Lung (tissue), 12 donors: Measurements from ENCODE around the gene DPP7. TPM values are rescaled to one million over a fixed set of nuclear protein-coding genes. Genes with fewer than 3 reads are reported as not detected.

Source experiments
- ATAC-seq: fragments of 200-7000 bp; cut with Tn5 transposase; one replicate; pipeline ENCODE4 v1.9.1; 2020; ENCODE audit warnings: moderate number of reproducible peaks; ENCODE audit not compliant: insufficient read depth, low FRiP score
- DNase-seq, 3 donors: peaks; one replicate each; pipeline ENCODE4 v3.0.0-alpha.2; 2013 to 2017
- H3K27ac ChIP-seq, 2 donors: one replicate each; pipeline ENCODE4 v1.5.1; 2013; ENCODE audit warnings: mild to moderate bottlenecking in 2 of 2, moderate library complexity in 2 of 2, control low read depth in 1 of 2, inconsistent platforms in 1 of 2, low read depth in 1 of 2, low read length in 1 of 2
- H3K27me3 ChIP-seq, 3 donors: one replicate each; pipeline ENCODE4 v1.5.1; 2013; ENCODE audit warnings: low read length in 2 of 3; ENCODE audit not compliant: control insufficient read depth in 3 of 3, insufficient read depth in 3 of 3
- H3K36me3 ChIP-seq, 4 donors: one replicate each; pipeline ENCODE4 v1.5.1; 2013; ENCODE audit warnings: low read length in 4 of 4, mild to moderate bottlenecking in 1 of 4, moderate library complexity in 1 of 4; ENCODE audit not compliant: control insufficient read depth in 4 of 4, insufficient read depth in 4 of 4
- H3K4me1 ChIP-seq, 5 donors: one replicate each; pipeline ENCODE4 v1.5.1; 2013; ENCODE audit warnings: low read length in 5 of 5, mild to moderate bottlenecking in 2 of 5, moderate library complexity in 1 of 5; ENCODE audit not compliant: control insufficient read depth in 5 of 5, insufficient read depth in 5 of 5
- H3K4me3 ChIP-seq: one replicate; pipeline ENCODE4 v1.5.1; 2013; ENCODE audit warnings: mild to moderate bottlenecking, control low read depth, moderate library complexity
- H3K9ac ChIP-seq, 2 donors: one replicate each; pipeline ENCODE4 v1.5.1; 2013; ENCODE audit warnings: low read length in 2 of 2, control low read depth in 1 of 2; ENCODE audit not compliant: insufficient read depth in 1 of 2
- H3K9me3 ChIP-seq, 4 donors: one replicate each; pipeline ENCODE4 v1.5.1; 2013; ENCODE audit warnings: low read length in 3 of 4, mild to moderate bottlenecking in 1 of 4, moderate library complexity in 1 of 4; ENCODE audit not compliant: control insufficient read depth in 4 of 4, insufficient read depth in 3 of 4
- CTCF ChIP-seq: IDR thresholded peaks from 2 replicates; pipeline ENCODE4 v1.5.1; 2012; ENCODE audit warnings: mild to moderate bottlenecking; ENCODE audit errors: control extremely low read depth, extremely low read depth
- WGBS, 2 donors: extraction: QIAGEN DNeasy Blood & Tissue Kit; methylation state at CpG; one replicate each; pipeline ENCODE4 v1.1.7; 2013; 5-methylcytosine and 5-hydroxymethylcytosine counted together
- polyA plus RNA-seq, 2 donors: library from polyadenylated mRNA; stranded (reverse); fragments of 200-250 nt; gene quantifications; one replicate each; pipeline ENCODE4 v1.2.1, GENCODE V29; 2013
- total RNA-seq, 2 donors: library from RNA; depleted of rRNA in 1 of 2; stranded (reverse); fragments of >200 nt in 1 of 2; gene quantifications; one replicate each; pipeline ENCODE4 v1.2.1, GENCODE V29; 2014 to 2021
- donor health status: control.
- donor health status: control.
- donor health status: Bipolar disorder and iron deficiency.
- donor health status: healthy.
- donor health status: DM: yes; HTN: yes; CAD: no.

Gene DPP7
- total and polyA plus RNA-seq, 4 donors, result 48.0 to 436 (median 228) TPM

- H3K9me3 ChIP-seq, result no peaks in the 10 kb centered on the region
- peaks cover 0 to 23% (median 0%) of the 10 kb centered on the region in 5 donors for H3K4me1 ChIP-seq
- TF ChIP-seq CTCF, result no peak
- H3K36me3 ChIP-seq, result no peaks in the 10 kb centered on the region
- peaks cover 0 to 2% (median 0%) of the 10 kb centered on the region in 3 donors for H3K27me3 ChIP-seq
- no peak for ATAC-seq
- peak overlapping the region; percentile 5 to 17 for H3K9ac ChIP-seq
- 87 to 89% methylated on average over 2 of the region's 2 CpGs for WGBS, 2 donors
- no peak for DNase-seq
- H3K4me3 ChIP-seq, result no peak overlapping the region
- H3K27ac ChIP-seq, result peak overlapping the region in 1 of 2 donors; percentile 4
Measured at GRCh38 chr9:137071282-137071681, 43.3 kb downstream of the DPP7 start.

GRCh38 chr9:137070906-137071275 lies 43.6 kb downstream of the DPP7 start:
- WGBS, 2 donors, result 13 to 26% methylated on average over 6 of the region's 6 CpGs
- Histone ChIP-seq H3K36me3 (no peaks in the 10 kb centered on the region), H3K9ac (peak overlapping the region; percentile 5 to 17), H3K4me3 (no peak overlapping the region), H3K27ac (peak overlapping the region; percentile 4 to 6), H3K27me3 (no peaks in the 10 kb centered on the region), H3K9me3 (no peaks in the 10 kb centered on the region), H3K4me1 (peaks cover 0 to 23% (median 0%) of the 10 kb centered on the region in 5 donors)
- DNase-seq (no peak), ATAC-seq (peak; percentile 8)
- TF ChIP-seq CTCF, result no peak

GRCh38 chr9:137070201-137070905 lies 44.2 kb downstream of the DPP7 start, which contains the start of gene SAPCD2:
Gene SAPCD2 (minus strand): TSS chr9:137070557. CDS start chr9:137070460, 97 bp downstream.
- Histone ChIP-seq H3K9me3 (no peaks in the 10 kb centered on the region), H3K9ac (peak within 1 kb of the TSS; percentile 5 to 17), H3K27me3 (no peaks in the 10 kb centered on the region), H3K36me3 (no peaks in the 10 kb centered on the region), H3K4me1 (peaks cover 0 to 23% (median 0%) of the 10 kb centered on the region in 5 donors), H3K27ac (peak within 1 kb of the TSS; percentile 4 to 6), H3K4me3 (peak within 1 kb of the TSS; percentile 44)
- 0 to 1% methylated on average over 56 to 74 of the region's 74 CpGs for WGBS, 2 donors
- ATAC-seq (peak; percentile 90), DNase-seq (peak; percentile 90 to 94 (median 91))
- TF ChIP-seq CTCF, result no peak
